Liver (tissue), 9 donors: ENCODE results near the gene STK39. TPM values are rescaled to one million over a fixed set of nuclear protein-coding genes. Genes with fewer than 3 reads are reported as not detected.
"Not testable (repeated sequence)": the region's sequence is repeated elsewhere in the genome, so short reads cannot be mapped to it uniquely, and the experiment has no call there.

Experiments used
- DNase-seq: peaks from one replicate; pipeline ENCODE4 v3.0.0-alpha.2; 2017; ENCODE audit warnings: low spot score
- H3K27ac ChIP-seq, 2 donors: one replicate each; pipeline ENCODE4 v1.7.0; 2013; ENCODE audit warnings: inconsistent platforms in 2 of 2, low read length in 2 of 2, control low read depth in 1 of 2, low read depth in 1 of 2, mild to moderate bottlenecking in 1 of 2
- H3K27me3 ChIP-seq, 4 donors: one replicate each; pipeline versions ENCODE4 v1.6.1 to v1.7.0; 2013; ENCODE audit warnings: low read length in 3 of 4, inconsistent platforms in 1 of 4, mild to moderate bottlenecking in 1 of 4, moderate library complexity in 1 of 4; ENCODE audit not compliant: control insufficient read depth in 4 of 4, insufficient read depth in 4 of 4
- H3K36me3 ChIP-seq, 4 donors: one replicate each; pipeline versions ENCODE4 v1.6.1 to v1.7.0; 2013; ENCODE audit warnings: low read length in 3 of 4, mild to moderate bottlenecking in 3 of 4, low read depth in 1 of 4, moderate library complexity in 1 of 4; ENCODE audit not compliant: control insufficient read depth in 4 of 4, insufficient read depth in 3 of 4
- H3K4me1 ChIP-seq, 4 donors: one replicate each; pipeline versions ENCODE4 v1.6.1 to v1.7.0; 2013; ENCODE audit warnings: low read length in 3 of 4, mild to moderate bottlenecking in 3 of 4, moderate library complexity in 1 of 4; ENCODE audit not compliant: control insufficient read depth in 4 of 4, insufficient read depth in 4 of 4
- H3K4me3 ChIP-seq, 3 donors: one replicate each; pipeline versions ENCODE4 v1.6.1 to v1.7.0; 2013; ENCODE audit warnings: low read length in 3 of 3, control low read depth in 1 of 3, low read depth in 1 of 3, mild to moderate bottlenecking in 1 of 3
- H3K9ac ChIP-seq, 2 donors: one replicate each; pipeline ENCODE4 v1.7.0; 2013; ENCODE audit warnings: low read length in 2 of 2, mild to moderate bottlenecking in 2 of 2, moderate library complexity in 2 of 2, control low read depth in 1 of 2, low read depth in 1 of 2
- H3K9me3 ChIP-seq, 4 donors: one replicate each; pipeline versions ENCODE4 v1.6.1 to v1.7.0; 2013; ENCODE audit warnings: low read length in 3 of 4; ENCODE audit not compliant: control insufficient read depth in 4 of 4
- ATF3 ChIP-seq: IDR thresholded peaks from 2 replicates; pipeline ENCODE4 v1.6.1; 2016; ENCODE audit warnings: antibody characterized with exemption
- CTCF ChIP-seq: fragments of 150-350 bp; IDR thresholded peaks from 2 replicates; pipeline ENCODE4 v1.5.1; 2017; ENCODE audit warnings: improper control_type of control experiment, low read depth, low read length; ENCODE audit not compliant: missing input control
- FOXA1 ChIP-seq: IDR thresholded peaks from 2 replicates; pipeline ENCODE4 v1.6.1; 2016; ENCODE audit warnings: antibody characterized with exemption
- GABPA ChIP-seq, 2 donors: IDR thresholded peaks in 1 of 2; conservative IDR thresholded peaks in 1 of 2; 2 replicates each; pipeline ENCODE4 v1.6.1; 2016; ENCODE audit warnings: antibody characterized with exemption in 2 of 2, mild to moderate bottlenecking in 1 of 2, moderate library complexity in 1 of 2
- HNF4A ChIP-seq, 2 donors: conservative IDR thresholded peaks; 2 replicates each; pipeline ENCODE4 v1.6.1; 2016; ENCODE audit warnings: antibody characterized with exemption in 2 of 2, mild to moderate bottlenecking in 2 of 2
- JUND ChIP-seq, 2 donors: IDR thresholded peaks; 2 replicates each; pipeline ENCODE4 v1.6.1; 2016; ENCODE audit warnings: antibody characterized with exemption in 2 of 2
- MAX ChIP-seq: IDR thresholded peaks from 2 replicates; pipeline ENCODE4 v1.6.1; 2016; ENCODE audit warnings: antibody characterized with exemption
- NR2F2 ChIP-seq: IDR thresholded peaks from 2 replicates; pipeline ENCODE4 v1.6.1; 2016; ENCODE audit warnings: antibody characterized with exemption
- RAD21 ChIP-seq, 2 donors: IDR thresholded peaks; 2 replicates each; pipeline ENCODE4 v1.6.1; 2016; ENCODE audit warnings: antibody characterized with exemption in 2 of 2, mild to moderate bottlenecking in 2 of 2
- REST ChIP-seq: IDR thresholded peaks from 2 replicates; pipeline ENCODE4 v1.6.1; 2016; ENCODE audit warnings: antibody characterized with exemption, mild to moderate bottlenecking
- RXRA ChIP-seq, 2 donors: IDR thresholded peaks; 2 replicates each; pipeline ENCODE4 v1.6.1; 2017 to 2018; ENCODE audit warnings: antibody characterized with exemption in 2 of 2, mild to moderate bottlenecking in 1 of 2
- TAF1 ChIP-seq: conservative IDR thresholded peaks from 2 replicates; pipeline ENCODE4 v1.6.1; 2016; ENCODE audit warnings: antibody characterized with exemption, mild to moderate bottlenecking
- YY1 ChIP-seq: IDR thresholded peaks from 2 replicates; pipeline ENCODE4 v1.6.1; 2016; ENCODE audit warnings: antibody characterized with exemption, mild to moderate bottlenecking
- ZBTB33 ChIP-seq: IDR thresholded peaks from 2 replicates; pipeline ENCODE4 v1.6.1; 2016; ENCODE audit warnings: antibody characterized with exemption
- WGBS: extraction: QIAGEN DNeasy Blood & Tissue Kit; methylation state at CpG from one replicate; pipeline ENCODE4 v1.1.7; 2013; 5-methylcytosine and 5-hydroxymethylcytosine counted together
- polyA plus RNA-seq, 2 donors: library from polyadenylated mRNA; stranded (reverse) in 1 of 2; unstranded in 1 of 2; fragments of 200-250 nt in 1 of 2; fragments of >200 nt in 1 of 2; fragmentation: Nextera tagmentation in 1 of 2; extraction: Ambion mirVana in 1 of 2; gene quantifications; one replicate each; pipeline versions ENCODE4 v1.2.1 to v1.2.3, GENCODE V29; 2013 to 2015
- total RNA-seq, 2 donors: library from RNA; depleted of rRNA; stranded (reverse); fragments of >200 nt; gene quantifications; one replicate each; pipeline ENCODE4 v1.2.3, GENCODE V29; 2014
- donor health status: healthy.
- donor health status: healthy.
- donor health status: healthy.
- donor health status: healthy.
- donor health status: healthy.

Gene STK39
- total and polyA plus RNA-seq, 4 donors = 0.29 to 1.8 (median 0.73) TPM

- H3K9ac ChIP-seq = no peak overlapping the region
- no peak overlapping the region for H3K27ac ChIP-seq
- no peaks in the 10 kb centered on the region for H3K36me3 ChIP-seq
- H3K4me1 ChIP-seq = no peaks in the 10 kb centered on the region
- TF ChIP-seq NR2F2 (no peak), MAX (no peak), ATF3 (no peak), RXRA (IDR thresholded peaks at IDR 0.05) (no peak), JUND (IDR thresholded peaks at IDR 0.05) (no peak), CTCF (no peak), HNF4A (conservative IDR thresholded peaks at IDR 0.05) (no peak)
- no peaks in the 10 kb centered on the region for H3K27me3 ChIP-seq
- no peak overlapping the region for H3K4me3 ChIP-seq
- H3K9me3 ChIP-seq = no peaks in the 10 kb centered on the region
- DNase-seq = no peak
- 85% methylated on average over 4 of the region's 4 CpGs for WGBS
These were observed 120.0 kb downstream of the STK39 start for GRCh38 chr2:168127371-168127770.

GRCh38 chr2:168122210-168122609 lies 125.2 kb downstream of the STK39 start:
- not testable (repeated sequence) for H3K27me3 ChIP-seq, H3K27ac ChIP-seq, DNase-seq, H3K9me3 ChIP-seq, H3K36me3 ChIP-seq, H3K9ac ChIP-seq, H3K4me1 ChIP-seq, H3K4me3 ChIP-seq
- 98% methylated on average over 1 of the region's 1 CpG for WGBS

GRCh38 chr2:168120730-168121129 lies 126.7 kb downstream of the STK39 start:
- Histone ChIP-seq H3K36me3 (no peaks in the 10 kb centered on the region), H3K9me3 (no peaks in the 10 kb centered on the region), H3K9ac (no peak overlapping the region), H3K27ac (no peak overlapping the region), H3K4me1 (no peaks in the 10 kb centered on the region), H3K4me3 (no peak overlapping the region), H3K27me3 (no peaks in the 10 kb centered on the region)
- 91% methylated on average over 3 of the region's 3 CpGs for WGBS
- no peak for DNase-seq
- TF ChIP-seq TAF1 (no peak), FOXA1 (no peak)

GRCh38 chr2:168120310-168120709 lies 127.1 kb downstream of the STK39 start:
- H3K9me3 ChIP-seq = no peaks in the 10 kb centered on the region
- H3K27me3 ChIP-seq = no peaks in the 10 kb centered on the region
- 93% methylated on average over 4 of the region's 4 CpGs for WGBS
- no peaks in the 10 kb centered on the region for H3K4me1 ChIP-seq
- no peaks in the 10 kb centered on the region for H3K36me3 ChIP-seq
- H3K4me3 ChIP-seq = no peak overlapping the region
- TF ChIP-seq ATF3 (no peak), TAF1 (no peak), RAD21 (IDR thresholded peaks at IDR 0.05) (no peak), JUND (IDR thresholded peaks at IDR 0.05) (no peak), GABPA (IDR thresholded peaks at IDR 0.05 in 1 of 2, conservative IDR thresholded peaks at IDR 0.05 in 1 of 2) (no peak), REST (no peak), HNF4A (conservative IDR thresholded peaks at IDR 0.05) (no peak), YY1 (no peak), FOXA1 (no peak), ZBTB33 (no peak)
- H3K27ac ChIP-seq = no peak overlapping the region
- no peak for DNase-seq
- no peak overlapping the region for H3K9ac ChIP-seq
